Muscle of back (tissue), 11 donors: ENCODE results near the gene PDE4B. TPM values are rescaled to one million over a fixed set of nuclear protein-coding genes. Genes with fewer than 3 reads are reported as not detected.
"Not testable (repeated sequence)": the region's sequence is repeated elsewhere in the genome, so short reads cannot be mapped to it uniquely, and the experiment has no call there.

Source experiments
- DNase-seq, 3 donors: peaks; one replicate each; pipeline versions ENCODE4 v3.0.0 to v3.0.0-alpha.2; 2013
- polyA plus RNA-seq, 10 donors: library from polyadenylated mRNA; unstranded; fragments of 120-200 nt; gene quantifications; one replicate each; pipeline ENCODE4 v1.2.1, GENCODE V29; 2013; ENCODE audit not compliant: insufficient read length in 10 of 10

The PDE4B gene
- polyA plus RNA-seq, 10 donors, result 13.9 to 26.6 (median 19.7) TPM

- not testable (repeated sequence) for DNase-seq
These were observed 335.9 kb downstream of the PDE4B start for GRCh38 chr1:66128641-66129040.

GRCh38 chr1:66132324-66132723 lies 339.6 kb downstream of the PDE4B start:
- DNase-seq, result no peak

- no peak for DNase-seq
These were observed 341.3 kb downstream of the PDE4B start for GRCh38 chr1:66134004-66134403.

GRCh38 chr1:66135161-66135560 lies 342.5 kb downstream of the PDE4B start:
- no peak for DNase-seq

- DNase-seq, result not testable (repeated sequence)
These were observed 343.7 kb downstream of the PDE4B start for GRCh38 chr1:66136423-66136822.

GRCh38 chr1:66137235-66137634 lies 344.5 kb downstream of the PDE4B start:
- DNase-seq, result no peak

GRCh38 chr1:66138613-66139012 lies 345.9 kb downstream of the PDE4B start:
- no peak for DNase-seq

- no peak for DNase-seq
These were observed 347.4 kb downstream of the PDE4B start for GRCh38 chr1:66140072-66140471.

- DNase-seq, result no peak
These were observed 351.0 kb downstream of the PDE4B start for GRCh38 chr1:66143651-66144050.

GRCh38 chr1:66147226-66147835 lies 354.6 kb downstream of the PDE4B start:
- no peak for DNase-seq

GRCh38 chr1:66152034-66152433 lies 359.3 kb downstream of the PDE4B start:
- no peak for DNase-seq

- no peak for DNase-seq
These were observed 361.7 kb downstream of the PDE4B start for GRCh38 chr1:66154394-66154793.

GRCh38 chr1:66156144-66156543 lies 363.4 kb downstream of the PDE4B start:
- no peak for DNase-seq

GRCh38 chr1:66159800-66160199 lies 367.1 kb downstream of the PDE4B start:
- DNase-seq, result no peak

- no peak for DNase-seq
These were observed 368.0 kb downstream of the PDE4B start for GRCh38 chr1:66160719-66161118.

- DNase-seq, result no peak
These were observed 374.1 kb downstream of the PDE4B start for GRCh38 chr1:66166753-66167152.

- no peak for DNase-seq
These were observed 374.6 kb downstream of the PDE4B start for GRCh38 chr1:66167267-66167666.

- no peak for DNase-seq
These were observed 375.8 kb downstream of the PDE4B start for GRCh38 chr1:66168467-66168887.

- no peak for DNase-seq
These were observed 376.4 kb downstream of the PDE4B start for GRCh38 chr1:66168948-66169671.

GRCh38 chr1:66172272-66172671 lies 379.6 kb downstream of the PDE4B start:
- DNase-seq, result no peak

GRCh38 chr1:66175098-66175497 lies 382.4 kb downstream of the PDE4B start:
- no peak for DNase-seq

- DNase-seq, result no peak
These were observed 382.9 kb downstream of the PDE4B start for GRCh38 chr1:66175581-66175980.

GRCh38 chr1:66176012-66176715 lies 383.5 kb downstream of the PDE4B start:
- DNase-seq, result no peak
